DOHH2 (cell line): ENCODE data around the gene CBL.
"Not testable (repeated sequence)": the region's sequence is repeated elsewhere in the genome, so short reads cannot be mapped to it uniquely, and the experiment has no call there.

Source experiments
- H3F3A ChIP-seq: fragments of 200-600 bp; sonication (generic), shearing (Covaris generic); 2 replicates; pipeline ENCODE4 v1.6.0; 2016; ENCODE audit warnings: antibody characterized with exemption, mild to moderate bottlenecking; ENCODE audit not compliant: control insufficient read depth, insufficient read depth
- H3K27ac ChIP-seq: fragments of 200-600 bp; sonication (generic); 2 replicates; pipeline ENCODE4 v1.5.1; 2014; ENCODE audit warnings: low read depth, mild to moderate bottlenecking, low read length, moderate library complexity
- H3K27me3 ChIP-seq: fragments of 200-600 bp; sonication (generic); 2 replicates; pipeline ENCODE4 v1.6.1; 2014; ENCODE audit warnings: mild to moderate bottlenecking, low read length, mixed read lengths; ENCODE audit not compliant: control insufficient read depth
- H3K36me3 ChIP-seq: fragments of 200-600 bp; sonication (generic); 2 replicates; pipeline ENCODE4 v1.6.1; 2014; ENCODE audit warnings: mild to moderate bottlenecking, low read length, moderate library complexity, mixed read lengths; ENCODE audit not compliant: control insufficient read depth
- H3K4me1 ChIP-seq: fragments of 200-600 bp; sonication (generic); 2 replicates; pipeline ENCODE4 v1.6.1; 2014; ENCODE audit warnings: mild to moderate bottlenecking, low read length, mixed read lengths; ENCODE audit not compliant: control insufficient read depth
- H3K4me2 ChIP-seq: fragments of 200-600 bp; sonication (generic); 2 replicates; pipeline ENCODE4 v1.6.0; 2014; ENCODE audit warnings: mild to moderate bottlenecking, low read length, moderate library complexity
- H3K4me3 ChIP-seq: fragments of 200-600 bp; sonication (generic); 2 replicates; pipeline ENCODE4 v1.5.1; 2014; ENCODE audit warnings: mild to moderate bottlenecking, low read length, mixed read lengths
- H3K79me2 ChIP-seq: fragments of 200-600 bp; sonication (generic); 2 replicates; pipeline ENCODE4 v1.6.1; 2014; ENCODE audit warnings: mild to moderate bottlenecking, low read length, mixed read lengths; ENCODE audit not compliant: control insufficient read depth
- H3K9me2 ChIP-seq: fragments of 200-600 bp; sonication (generic); replicated peaks from 2 replicates; pipeline ENCODE4 v1.6.1; 2014; ENCODE audit warnings: mild to moderate bottlenecking, low read length, mixed read lengths; ENCODE audit not compliant: control insufficient read depth
- H3K9me3 ChIP-seq: fragments of 200-600 bp; sonication (generic); 2 replicates; pipeline ENCODE4 v1.6.1; 2014; ENCODE audit warnings: antibody characterized with exemption, low read length, mixed read lengths; ENCODE audit not compliant: control insufficient read depth, insufficient read depth
- H4K20me1 ChIP-seq: fragments of 200-600 bp; sonication (generic); 2 replicates; pipeline ENCODE4 v1.6.0; 2014; ENCODE audit warnings: low read depth, mild to moderate bottlenecking, antibody characterized with exemption, low read length, moderate library complexity; ENCODE audit not compliant: control insufficient read depth, insufficient read depth
- CTCF ChIP-seq: fragments of 200-600 bp; sonication (generic); IDR thresholded peaks from one replicate; pipeline ENCODE4 v1.5.1; 2014; ENCODE audit warnings: antibody characterized with exemption, mild to moderate bottlenecking, low read depth, low read length; ENCODE audit not compliant: poor library complexity, severe bottlenecking
- EZH2phosphoT487 ChIP-seq: fragments of 200-600 bp; sonication (generic); IDR thresholded peaks from 2 replicates; pipeline ENCODE4 v1.6.1; 2017; ENCODE audit warnings: borderline replicate concordance, mild to moderate bottlenecking, antibody characterized with exemption, low read length, moderate library complexity, mixed read lengths

The CBL gene

GRCh38 chr11:119222308-119222707, 16.2 kb downstream of the CBL start:
- Histone ChIP-seq H3K79me2 (peaks cover 94% of the 10 kb centered on the region), H3K4me2 (no peak overlapping the region)

GRCh38 chr11:119222891-119223290, 16.8 kb downstream of the CBL start:
- H3K9me2 ChIP-seq, result no peaks in the 10 kb centered on the region
- H3K79me2 ChIP-seq, result peaks cover 94% of the 10 kb centered on the region
- peaks cover 13% of the 10 kb centered on the region for H3K4me1 ChIP-seq
- H4K20me1 ChIP-seq, result peaks cover 8% of the 10 kb centered on the region; the same call in 1 of the 2 replicates
- no peak overlapping the region for H3K27ac ChIP-seq
- peaks cover 3% of the 10 kb centered on the region; the same call in 1 of the 2 replicates for H3F3A ChIP-seq
- no peaks in the 10 kb centered on the region for H3K27me3 ChIP-seq
- peaks cover 4% of the 10 kb centered on the region; the same call in 1 of the 2 replicates for H3K36me3 ChIP-seq
- H3K4me3 ChIP-seq, result no peak overlapping the region
- H3K4me2 ChIP-seq, result no peak overlapping the region
- no peak for TF ChIP-seq CTCF
- TF ChIP-seq EZH2phosphoT487, result no peak
- no peaks in the 10 kb centered on the region for H3K9me3 ChIP-seq

More at GRCh38 chr11:119222308-119222707, 16.2 kb downstream of the CBL start:
- Histone ChIP-seq H3K4me3 (no peak overlapping the region), H3K27ac (no peak overlapping the region), H3K27me3 (no peaks in the 10 kb centered on the region), H3K9me3 (no peaks in the 10 kb centered on the region), H3K36me3 (peaks cover 4% of the 10 kb centered on the region; the same call in 1 of the 2 replicates), H3K9me2 (no peaks in the 10 kb centered on the region), H3F3A (peaks cover 3% of the 10 kb centered on the region; the same call in 1 of the 2 replicates), H4K20me1 (peaks cover 8% of the 10 kb centered on the region; the same call in 1 of the 2 replicates), H3K4me1 (peaks cover 13% of the 10 kb centered on the region)
- TF ChIP-seq EZH2phosphoT487 (no peak), CTCF (no peak)

GRCh38 chr11:119223856-119224255, 17.7 kb downstream of the CBL start:
- peaks cover 92% of the 10 kb centered on the region for H3K79me2 ChIP-seq
- H3K9me2 ChIP-seq, result no peaks in the 10 kb centered on the region
- no peak overlapping the region for H3K27ac ChIP-seq
- peaks cover 13% of the 10 kb centered on the region for H3K4me1 ChIP-seq
- H3K4me3 ChIP-seq, result no peak overlapping the region
- H4K20me1 ChIP-seq, result peaks cover 8% of the 10 kb centered on the region; the same call in 1 of the 2 replicates
- H3F3A ChIP-seq, result peaks cover 3% of the 10 kb centered on the region; the same call in 1 of the 2 replicates
- no peak for TF ChIP-seq EZH2phosphoT487
- no peak for TF ChIP-seq CTCF
- no peaks in the 10 kb centered on the region for H3K27me3 ChIP-seq
- H3K4me2 ChIP-seq, result no peak overlapping the region
- H3K9me3 ChIP-seq, result no peaks in the 10 kb centered on the region
- peaks cover 4% of the 10 kb centered on the region; the same call in 1 of the 2 replicates for H3K36me3 ChIP-seq

- H3K9me2 ChIP-seq, H3K27me3 ChIP-seq, H3K27ac ChIP-seq, H3F3A ChIP-seq, H3K4me2 ChIP-seq, H3K4me3 ChIP-seq, H3K9me3 ChIP-seq: not testable (repeated sequence)
- H3K36me3 ChIP-seq, result peaks cover 18% of the 10 kb centered on the region
- peaks cover 10% of the 10 kb centered on the region; the same call in 1 of the 2 replicates for H4K20me1 ChIP-seq
- peaks cover 13% of the 10 kb centered on the region for H3K4me1 ChIP-seq
- H3K79me2 ChIP-seq, result peaks cover 77% of the 10 kb centered on the region
These were observed 22.6 kb downstream of the CBL start for GRCh38 chr11:119228535-119229287.
